Urinary bladder (tissue), 4 donors: ENCODE data around the gene RAB40C. TPM values are rescaled to one million over a fixed set of nuclear protein-coding genes. Genes with fewer than 3 reads are reported as not detected.

Source experiments
- DNase-seq: peaks from one replicate; pipeline ENCODE4 v3.0.0-alpha.2; 2015; ENCODE audit errors: extremely low spot score
- H3K27ac ChIP-seq: one replicate; pipeline ENCODE4 v1.5.1; 2013; ENCODE audit warnings: low read depth, mild to moderate bottlenecking, moderate library complexity
- H3K36me3 ChIP-seq: one replicate; pipeline ENCODE4 v1.6.1; 2013; ENCODE audit warnings: mild to moderate bottlenecking, moderate library complexity; ENCODE audit not compliant: insufficient read depth
- H3K4me1 ChIP-seq: one replicate; pipeline ENCODE4 v1.6.1; 2013; ENCODE audit warnings: mild to moderate bottlenecking, moderate library complexity; ENCODE audit not compliant: insufficient read depth
- H3K4me3 ChIP-seq: one replicate; pipeline ENCODE4 v1.5.1; 2013; ENCODE audit warnings: low read depth, low read length
- WGBS: extraction: QIAGEN DNeasy Blood & Tissue Kit; methylation state at CpG from one replicate; pipeline ENCODE4 v1.1.7; 2013; 5-methylcytosine and 5-hydroxymethylcytosine counted together
- polyA plus RNA-seq: library from polyadenylated mRNA; stranded (reverse); fragments of 200-250 nt; gene quantifications from one replicate; pipeline ENCODE4 v1.2.3, GENCODE V29; 2013
- total RNA-seq: library from RNA; depleted of rRNA; stranded (reverse); fragments of >200 nt; gene quantifications from one replicate; pipeline ENCODE4 v1.2.3, GENCODE V29; 2014
- donor health status: healthy with polysubstance abuse.
- donor health status: healthy.

The RAB40C gene
- total and polyA plus RNA-seq, 2 donors: 6.9 to 30.9 TPM

GRCh38 chr16:646679-647172 lies 56.9 kb downstream of the RAB40C start:
- no peak for DNase-seq
- Histone ChIP-seq H3K4me3 (no peak overlapping the region), H3K36me3 (no peaks in the 10 kb centered on the region), H3K4me1 (no peaks in the 10 kb centered on the region), H3K27ac (no peak overlapping the region)
- 78% methylated on average over 22 of the region's 22 CpGs for WGBS

GRCh38 chr16:647173-647902 lies 57.5 kb downstream of the RAB40C start:
- H3K4me1 ChIP-seq: no peaks in the 10 kb centered on the region
- H3K36me3 ChIP-seq: no peaks in the 10 kb centered on the region
- WGBS: 84% methylated on average over 25 of the region's 25 CpGs
- H3K27ac ChIP-seq: no peak overlapping the region
- no peak overlapping the region for H3K4me3 ChIP-seq
- DNase-seq: no peak

- no peak for DNase-seq
- Histone ChIP-seq H3K27ac (peak overlapping the region; percentile 81), H3K4me3 (peak overlapping the region; percentile 81), H3K36me3 (no peaks in the 10 kb centered on the region), H3K4me1 (no peaks in the 10 kb centered on the region)
- 36% methylated on average over 24 of the region's 24 CpGs for WGBS
Measured at GRCh38 chr16:648071-648780, 58.4 kb downstream of the RAB40C start.

- H3K4me3 ChIP-seq: peak within 1 kb of the TSS; percentile 81
- peak within 1 kb of the TSS; percentile 81 for H3K27ac ChIP-seq
- peak; percentile 59 for DNase-seq
- WGBS: 1% methylated on average over 91 of the region's 91 CpGs
- no peaks in the 10 kb centered on the region for H3K36me3 ChIP-seq
- H3K4me1 ChIP-seq: no peaks in the 10 kb centered on the region
Measured at GRCh38 chr16:648781-649589, 59.1 kb downstream of the RAB40C start, which contains the start of gene WDR90. Gene WDR90 (plus strand): TSS chr16:649365. CDS start chr16:649417, 52 bp downstream.

GRCh38 chr16:649631-650030 lies 59.8 kb downstream of the RAB40C start:
- no peaks in the 10 kb centered on the region for H3K36me3 ChIP-seq
- H3K4me1 ChIP-seq: no peaks in the 10 kb centered on the region
- H3K27ac ChIP-seq: no peak overlapping the region
- DNase-seq: no peak
- 1% methylated on average over 44 of the region's 44 CpGs for WGBS
- peak overlapping the region; percentile 81 for H3K4me3 ChIP-seq

GRCh38 chr16:651844-652243 lies 62.0 kb downstream of the RAB40C start:
- Histone ChIP-seq H3K27ac (no peak overlapping the region), H3K4me3 (no peak overlapping the region), H3K36me3 (no peaks in the 10 kb centered on the region), H3K4me1 (no peaks in the 10 kb centered on the region)
- 90% methylated on average over 22 of the region's 22 CpGs for WGBS
- no peak for DNase-seq

GRCh38 chr16:652454-653305 lies 62.8 kb downstream of the RAB40C start:
- no peak overlapping the region for H3K27ac ChIP-seq
- DNase-seq: no peak
- WGBS: 81% methylated on average over 28 of the region's 28 CpGs
- no peak overlapping the region for H3K4me3 ChIP-seq
- H3K4me1 ChIP-seq: no peaks in the 10 kb centered on the region
- no peaks in the 10 kb centered on the region for H3K36me3 ChIP-seq

GRCh38 chr16:654034-654433 lies 64.2 kb downstream of the RAB40C start:
- no peak overlapping the region for H3K4me3 ChIP-seq
- H3K27ac ChIP-seq: no peak overlapping the region
- no peak for DNase-seq
- H3K36me3 ChIP-seq: no peaks in the 10 kb centered on the region
- H3K4me1 ChIP-seq: no peaks in the 10 kb centered on the region
- 90% methylated on average over 12 of the region's 12 CpGs for WGBS

- H3K36me3 ChIP-seq: no peaks in the 10 kb centered on the region
- no peak overlapping the region for H3K4me3 ChIP-seq
- H3K4me1 ChIP-seq: no peaks in the 10 kb centered on the region
- H3K27ac ChIP-seq: no peak overlapping the region
- whole genome bisulfite sequencing: 94% methylated on average over 22 of the region's 22 CpGs
- DNase-seq: no peak
Measured at GRCh38 chr16:657487-657886, 67.6 kb downstream of the RAB40C start.

- no peak overlapping the region for H3K27ac ChIP-seq
- DNase-seq: no peak
- WGBS: 91% methylated on average over 35 of the region's 35 CpGs
- H3K4me3 ChIP-seq: no peak overlapping the region
- no peaks in the 10 kb centered on the region for H3K36me3 ChIP-seq
- H3K4me1 ChIP-seq: no peaks in the 10 kb centered on the region
Measured at GRCh38 chr16:658679-659571, 69.1 kb downstream of the RAB40C start.

- Histone ChIP-seq H3K4me1 (no peaks in the 10 kb centered on the region), H3K4me3 (no peak overlapping the region), H3K36me3 (no peaks in the 10 kb centered on the region), H3K27ac (no peak overlapping the region)
- no peak for DNase-seq
- 90% methylated on average over 20 of the region's 20 CpGs for WGBS
Measured at GRCh38 chr16:659618-660017, 69.8 kb downstream of the RAB40C start.

GRCh38 chr16:660132-660458 lies 70.2 kb downstream of the RAB40C start:
- DNase-seq: no peak
- Histone ChIP-seq H3K4me1 (no peaks in the 10 kb centered on the region), H3K36me3 (no peaks in the 10 kb centered on the region), H3K4me3 (no peak overlapping the region), H3K27ac (no peak overlapping the region)
- WGBS: 60% methylated on average over 6 of the region's 6 CpGs
